SK-N-SH (cell line): ENCODE results near the gene MPPE1.
"Not testable (repeated sequence)": the region's sequence is repeated elsewhere in the genome, so short reads cannot be mapped to it uniquely, and the experiment has no call there.

Experiments
- CTCF ChIP-seq: fragments of 200-600 bp; sonication (generic); IDR thresholded peaks from 2 replicates; pipeline ENCODE4 v1.6.1; 2017; ENCODE audit warnings: antibody characterized with exemption, mild to moderate bottlenecking, moderate library complexity
- EP300 ChIP-seq, 2 experiments: IDR thresholded peaks; 2 replicates each; pipeline versions ENCODE4 v1.4.0 to v1.6.1; 2012; ENCODE audit warnings: borderline replicate concordance in 1 of 2, low read depth in 1 of 2, low read length in 1 of 2
- FOSL2 ChIP-seq: IDR thresholded peaks from 2 replicates; pipeline ENCODE4 v1.4.0; 2012; ENCODE audit warnings: low read depth, mild to moderate bottlenecking, moderate library complexity, borderline replicate concordance
- IRF3 ChIP-seq: fragments of 150-350 bp; IDR thresholded peaks from 2 replicates; pipeline ENCODE4 v1.6.1; 2016; ENCODE audit warnings: mild to moderate bottlenecking, low read depth, low read length
- TCF12 ChIP-seq: IDR thresholded peaks from 2 replicates; pipeline ENCODE4 v1.4.0; 2012
- USF2 ChIP-seq: fragments of 150-350 bp; IDR thresholded peaks from 2 replicates; pipeline ENCODE4 v1.6.1; 2017; ENCODE audit warnings: antibody characterized with exemption, low read length, low read depth, borderline replicate concordance

GRCh38 chr18:11916880-11917279 lies 8.8 kb upstream of the MPPE1 start:
- TF ChIP-seq TCF12; CTCF; USF2; FOSL2; IRF3; EP300 (IDR thresholded peaks at IDR 0.05; ENCODE audit: borderline replicate concordance in 1 of 2, low read depth in 1 of 2, low read length in 1 of 2): not testable (repeated sequence)
